Activated CD8-positive, alpha-beta T cell treated with anti-CD3 and anti-CD28 coated beads for 36 hours (primary cell): ENCODE results near the gene PLA2G2F. TPM values are rescaled to one million over a fixed set of nuclear protein-coding genes. Genes with fewer than 3 reads are reported as not detected.
A peak's percentile ranks its signal among the peaks of the same experiment; 100 is the strongest.

ENCODE experiments used
- ATAC-seq: fragments of 200-7000 bp; cut with Tn5 transposase; one replicate; pipeline ENCODE4 v1.10.0; 2021; ENCODE audit warnings: mild to moderate bottlenecking, moderate library complexity
- CTCF ChIA-PET: fragments of 350-600 bp; sonication (Branson Sonifier 250); formaldehyde crosslinking; loops from one replicate; lab custom pipeline; 2021; ENCODE audit warnings: antibody characterized with exemption; lab: Charles Lee
- POLR2A ChIA-PET: fragments of 350-600 bp; sonication (Branson Sonifier 250); formaldehyde crosslinking; loops from one replicate; lab custom pipeline; 2021; ENCODE audit warnings: antibody characterized with exemption; lab: Charles Lee
- DNase-seq: peaks from one replicate; pipeline ENCODE4 v3.0.0-alpha.2; 2020
- H3K27ac Mint-ChIP-seq: one replicate; pipeline ENCODE4 v1.8.0; 2021; ENCODE audit warnings: mild to moderate bottlenecking, mixed read lengths
- H3K27me3 Mint-ChIP-seq: one replicate; pipeline ENCODE4 v1.8.0; 2021; ENCODE audit warnings: mixed read lengths
- H3K36me3 Mint-ChIP-seq: one replicate; pipeline ENCODE4 v1.8.0; 2021; ENCODE audit warnings: low read depth, mixed read lengths
- H3K4me1 Mint-ChIP-seq: one replicate; pipeline ENCODE4 v1.8.0; 2021; ENCODE audit warnings: low read depth, mixed read lengths
- H3K4me3 Mint-ChIP-seq: one replicate; pipeline ENCODE4 v1.8.0; 2021; ENCODE audit warnings: mild to moderate bottlenecking, moderate library complexity, mixed read lengths
- H3K9me3 Mint-ChIP-seq: one replicate; pipeline ENCODE4 v1.8.0; 2021; ENCODE audit warnings: mixed read lengths
- intact Hi-C: fragments of 100-400 bp; cut with micrococcal nuclease; formaldehyde crosslinking; loops from one replicate; pipeline ENCODE4 v1.10.0; 2022
- total RNA-seq, 2 experiments: library from RNA; stranded (reverse); gene quantifications; one replicate each; pipeline ENCODE4 v1.2.3, GENCODE V29; 2021
- TF ChIP-seq, protein P1 (sequence below): fragments of 200-600 bp; IDR thresholded peaks from one replicate; pipeline ENCODE4 v1.8.0; 2022; ENCODE audit warnings: antibody characterized with exemption, mild to moderate bottlenecking

Gene PLA2G2F
- total RNA-seq, 2 experiments from 2014 or later: not detected

DNA sequence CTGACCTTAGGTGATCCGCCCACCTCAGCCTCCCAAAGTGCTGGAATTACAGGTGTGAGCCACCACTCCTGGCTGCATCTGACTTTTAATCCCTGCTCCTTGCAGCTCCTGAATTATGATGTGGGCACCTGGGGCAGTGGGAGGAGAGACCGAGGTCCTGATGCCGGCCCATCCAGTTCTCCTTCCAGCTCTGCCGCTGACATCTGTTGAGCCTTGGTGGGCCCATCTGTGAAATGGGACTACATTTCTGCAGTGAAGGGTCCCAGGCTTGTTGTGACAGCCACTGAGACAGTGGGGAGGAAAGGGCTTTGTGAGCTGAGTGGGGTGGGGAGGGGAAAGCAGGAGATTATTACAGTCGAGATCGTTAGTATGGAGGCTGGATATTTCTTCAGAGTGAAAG is 11.8 kb downstream of the PLA2G2F start:
- ChIA-PET POLR2A (interaction anchor here (0.7 kb wide), 1 partner anchor 18 kb away, joined by 3 read pairs; no protein-coding TSS in a partner anchor), CTCF (interaction anchor here (0.8 to 6.0 kb wide), 14 partner anchors 12 to 344 kb away, joined by 3 to 86 read pairs (median 8); partner anchors contain the start of gene OTUD3)
- Mint-ChIP-seq H3K27ac (no peak overlapping the region), H3K27me3 (peaks cover 1% of the 10 kb centered on the region), H3K4me1 (peaks cover 10% of the 10 kb centered on the region), H3K36me3 (no peaks in the 10 kb centered on the region), H3K9me3 (no peaks in the 10 kb centered on the region), H3K4me3 (no peak overlapping the region)
- TF ChIP-seq, protein P1, sequence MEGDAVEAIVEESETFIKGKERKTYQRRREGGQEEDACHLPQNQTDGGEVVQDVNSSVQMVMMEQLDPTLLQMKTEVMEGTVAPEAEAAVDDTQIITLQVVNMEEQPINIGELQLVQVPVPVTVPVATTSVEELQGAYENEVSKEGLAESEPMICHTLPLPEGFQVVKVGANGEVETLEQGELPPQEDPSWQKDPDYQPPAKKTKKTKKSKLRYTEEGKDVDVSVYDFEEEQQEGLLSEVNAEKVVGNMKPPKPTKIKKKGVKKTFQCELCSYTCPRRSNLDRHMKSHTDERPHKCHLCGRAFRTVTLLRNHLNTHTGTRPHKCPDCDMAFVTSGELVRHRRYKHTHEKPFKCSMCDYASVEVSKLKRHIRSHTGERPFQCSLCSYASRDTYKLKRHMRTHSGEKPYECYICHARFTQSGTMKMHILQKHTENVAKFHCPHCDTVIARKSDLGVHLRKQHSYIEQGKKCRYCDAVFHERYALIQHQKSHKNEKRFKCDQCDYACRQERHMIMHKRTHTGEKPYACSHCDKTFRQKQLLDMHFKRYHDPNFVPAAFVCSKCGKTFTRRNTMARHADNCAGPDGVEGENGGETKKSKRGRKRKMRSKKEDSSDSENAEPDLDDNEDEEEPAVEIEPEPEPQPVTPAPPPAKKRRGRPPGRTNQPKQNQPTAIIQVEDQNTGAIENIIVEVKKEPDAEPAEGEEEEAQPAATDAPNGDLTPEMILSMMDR: no peak
- ATAC-seq (no peak), DNase-seq (no peak)
- intact Hi-C loops: loop anchor here (5.0 kb wide), 2 partner anchors 49 to 234 kb away; no protein-coding TSS in a partner anchor

DNA sequence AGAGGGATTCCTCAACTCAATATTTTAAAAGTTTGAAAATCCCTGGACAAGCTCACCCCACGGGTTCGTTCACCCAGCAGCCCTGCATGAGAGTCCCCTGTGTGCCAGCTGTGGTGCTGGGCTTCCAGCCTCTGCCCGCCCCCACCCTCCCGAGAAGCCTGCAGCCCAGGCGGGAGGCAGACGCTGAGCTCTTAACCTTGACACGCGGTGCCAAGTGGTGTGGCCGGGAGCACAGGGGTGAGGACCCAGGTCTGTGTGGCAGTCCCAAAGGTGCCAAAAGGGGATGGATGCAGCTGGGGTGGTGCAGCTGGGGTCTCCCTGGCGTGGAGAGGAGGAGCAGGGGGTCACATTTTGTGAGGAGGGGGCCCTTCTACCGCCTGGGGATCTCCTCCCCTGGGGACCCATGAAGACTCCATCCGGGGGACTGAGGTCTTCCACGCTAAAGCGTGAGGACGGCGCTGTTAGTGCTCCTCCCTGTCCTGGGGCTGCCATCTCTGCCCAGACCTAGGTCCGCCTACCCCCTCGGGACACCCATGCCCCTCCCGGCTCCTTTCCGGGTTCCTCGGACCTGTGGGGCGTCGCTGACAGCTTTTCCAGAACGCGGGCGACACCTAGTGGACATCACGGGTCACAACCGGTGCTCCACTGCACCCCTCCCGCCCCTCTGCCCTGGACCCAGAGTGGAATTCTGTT is 12.9 kb downstream of the PLA2G2F start:
- intact Hi-C loops: loop anchor here (5.0 kb wide), 2 partner anchors 50 to 235 kb away; no protein-coding TSS in a partner anchor
- TF ChIP-seq, protein P1: peak; percentile 97
- Mint-ChIP-seq H3K27me3 (peaks cover 1% of the 10 kb centered on the region), H3K36me3 (no peaks in the 10 kb centered on the region), H3K9me3 (no peaks in the 10 kb centered on the region), H3K4me3 (peak overlapping the region; percentile 62), H3K4me1 (peaks cover 10% of the 10 kb centered on the region), H3K27ac (no peak overlapping the region)
- CTCF ChIA-PET: interaction anchor here (0.5 to 6.0 kb wide), 33 partner anchors 8 to 437 kb away, joined by 3 to 86 read pairs (median 5); partner anchors contain the start of gene OTUD3
- ATAC-seq: peak; percentile 98
- DNase-seq: peak; percentile 81
- POLR2A ChIA-PET: no interaction called here

DNA sequence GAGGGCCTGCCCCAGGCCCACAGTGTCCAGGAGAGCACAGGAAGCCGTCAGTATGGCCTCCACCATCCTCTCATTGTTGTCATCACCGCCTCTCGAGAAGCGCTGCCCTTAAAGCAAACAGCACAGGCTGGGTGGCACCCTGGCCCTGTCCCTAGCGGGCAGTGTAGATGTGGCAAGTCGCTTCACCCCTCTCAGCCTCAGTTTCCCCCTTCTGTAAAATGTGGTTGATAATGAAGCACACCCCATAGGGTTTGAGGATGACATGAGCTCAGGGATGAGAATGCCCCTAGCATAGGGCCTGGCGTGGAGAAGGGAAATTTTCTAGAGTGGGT is 13.4 kb downstream of the PLA2G2F start:
- peaks cover 1% of the 10 kb centered on the region for H3K27me3 Mint-ChIP-seq
- POLR2A ChIA-PET: no interaction called here
- H3K36me3 Mint-ChIP-seq: no peaks in the 10 kb centered on the region
- H3K4me3 Mint-ChIP-seq: peak overlapping the region; percentile 62
- H3K4me1 Mint-ChIP-seq: peaks cover 10% of the 10 kb centered on the region
- no peaks in the 10 kb centered on the region for H3K9me3 Mint-ChIP-seq
- H3K27ac Mint-ChIP-seq: no peak overlapping the region
- CTCF ChIA-PET: interaction anchor here (0.7 to 6.0 kb wide), 21 partner anchors 9 to 342 kb away, joined by 3 to 86 read pairs (median 6); partner anchors contain the start of gene OTUD3
- TF ChIP-seq, protein P1: peak; percentile 34
- DNase-seq (no peak), ATAC-seq (peak; percentile 7)
- intact Hi-C loops: loop anchor here (5.0 kb wide), 2 partner anchors 50 to 235 kb away; no protein-coding TSS in a partner anchor

DNA sequence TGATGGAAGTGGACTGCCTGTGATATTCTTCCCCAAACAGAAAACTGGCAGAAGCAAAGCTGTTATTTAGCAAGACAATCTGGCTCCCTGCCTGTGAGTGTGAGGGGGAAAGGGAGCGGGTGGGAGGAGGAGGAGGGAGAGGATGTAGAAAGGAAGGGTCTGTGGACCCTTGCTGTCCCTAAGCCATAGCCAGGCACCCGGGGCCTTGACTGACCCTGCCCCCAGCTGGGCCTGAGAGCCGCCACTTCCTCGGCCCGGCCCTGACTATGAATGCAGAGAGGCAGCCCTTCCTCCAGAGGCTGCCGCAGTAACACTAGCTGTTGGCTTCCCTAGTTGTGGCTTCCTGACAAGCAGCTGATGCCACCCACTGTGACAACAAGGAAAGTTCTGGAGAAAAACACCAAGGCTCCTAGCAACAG is 13.9 kb downstream of the PLA2G2F start:
- POLR2A ChIA-PET: no interaction called here
- Mint-ChIP-seq H3K4me1 (peaks cover 10% of the 10 kb centered on the region), H3K9me3 (no peaks in the 10 kb centered on the region), H3K4me3 (no peak overlapping the region), H3K27ac (no peak overlapping the region), H3K27me3 (peaks cover 1% of the 10 kb centered on the region), H3K36me3 (no peaks in the 10 kb centered on the region)
- intact Hi-C loops: loop anchor here (5.0 kb wide), 2 partner anchors 51 to 236 kb away; no protein-coding TSS in a partner anchor
- DNase-seq (no peak), ATAC-seq (no peak)
- CTCF ChIA-PET: interaction anchor here (0.7 to 6.0 kb wide), 14 partner anchors 9 to 270 kb away, joined by 3 to 86 read pairs (median 8); partner anchors contain the start of gene OTUD3
- TF ChIP-seq, protein P1: no peak
